H1 (cell line): Measurements from ENCODE around the gene RNF41. TPM values are rescaled to one million over a fixed set of nuclear protein-coding genes. Genes with fewer than 3 reads are reported as not detected.

Source experiments
- CTCF ChIA-PET: fragments of 300-600 bp; sonication (Branson Sonifier 250); formaldehyde crosslinking; loops from one replicate; lab custom pipeline; 2021; ENCODE audit not compliant: partially characterized antibody; lab: Charles Lee
- POLR2A ChIA-PET: fragments of 300-600 bp; sonication (Branson Sonifier 250); formaldehyde crosslinking; loops from one replicate; lab custom pipeline; 2021; ENCODE audit warnings: inconsistent platforms; ENCODE audit not compliant: partially characterized antibody; lab: Charles Lee
- DNase-seq, 2 experiments: peaks; one replicate each; pipeline versions ENCODE4 v3.0.0 to v3.0.0-alpha.2; 2010 to 2022; ENCODE audit warnings: low spot score in 2 of 2, low read depth in 1 of 2, mixed read lengths in 1 of 2
- FAIRE-seq: peaks from 2 replicates; lab custom pipeline; 2011; peaks lifted over from hg19 to GRCh38; lab: Jason Lieb, UNC
- H2AFZ ChIP-seq: 2 replicates; pipeline ENCODE4 v1.8.1; 2012; ENCODE audit warnings: low read length, inconsistent platforms
- H2AK5ac ChIP-seq: 2 replicates; pipeline ENCODE4 v1.6.1; 2013; ENCODE audit warnings: low read depth, low read length
- H2BK120ac ChIP-seq: replicated peaks from 2 replicates; pipeline ENCODE3; 2013; ENCODE audit warnings: low read depth, low read length, inconsistent platforms
- H2BK12ac ChIP-seq: 2 replicates; pipeline ENCODE4 v1.6.1; 2013; ENCODE audit warnings: low read depth, low read length
- H2BK15ac ChIP-seq: 2 replicates; pipeline ENCODE4 v1.6.1; 2013; ENCODE audit warnings: low read length
- H2BK20ac ChIP-seq: 2 replicates; pipeline ENCODE4 v1.6.1; 2013; ENCODE audit warnings: low read length
- H2BK5ac ChIP-seq: 2 replicates; pipeline ENCODE4 v1.6.1; 2013; ENCODE audit warnings: low read depth, low read length
- H3K14ac ChIP-seq: 2 replicates; pipeline ENCODE4 v1.6.1; 2013; ENCODE audit warnings: inconsistent platforms; ENCODE audit not compliant: insufficient read length
- H3K18ac ChIP-seq: 2 replicates; pipeline ENCODE4 v1.6.1; 2013; ENCODE audit warnings: low read length; ENCODE audit errors: extremely low read depth
- H3K23ac ChIP-seq: 2 replicates; pipeline ENCODE4 v1.6.1; 2013; ENCODE audit warnings: inconsistent platforms; ENCODE audit not compliant: insufficient read length
- H3K23me2 ChIP-seq: 2 replicates; pipeline ENCODE4 v1.6.1; 2013; ENCODE audit warnings: low read depth, low read length
- H3K27ac ChIP-seq: 2 replicates; pipeline ENCODE4 v1.6.1; 2011; ENCODE audit warnings: low read depth, low read length, inconsistent platforms
- H3K27me3 ChIP-seq, 4 experiments: replicated peaks in 1 of 4; 1 replicate in 1 of 4; 2 replicates in 3 of 4; pipeline versions ENCODE4 v1.6.1 to v1.8.1; 2011 to 2013; ENCODE audit warnings: low read length in 3 of 4, mild to moderate bottlenecking in 3 of 4, inconsistent platforms in 2 of 4, mixed read lengths in 2 of 4, moderate library complexity in 1 of 4; ENCODE audit not compliant: control insufficient read depth in 3 of 4, insufficient read depth in 3 of 4; ENCODE audit errors: extremely low read depth in 1 of 4
- H3K36me3 ChIP-seq, 4 experiments: 2 replicates each; pipeline versions ENCODE4 v1.6.1 to v1.8.1; 2011 to 2013; ENCODE audit warnings: mild to moderate bottlenecking in 4 of 4, low read length in 3 of 4, moderate library complexity in 2 of 4, control low read depth in 1 of 4, inconsistent platforms in 1 of 4; ENCODE audit not compliant: insufficient read depth in 4 of 4, control insufficient read depth in 2 of 4
- H3K4ac ChIP-seq: replicated peaks from 2 replicates; pipeline ENCODE3; 2013; ENCODE audit warnings: low read length, low read depth, mixed read lengths, inconsistent platforms; ENCODE audit not compliant: insufficient read length
- H3K4me1 ChIP-seq, 4 experiments: replicated peaks in 1 of 4; 1 replicate in 1 of 4; 2 replicates in 3 of 4; pipeline versions ENCODE4 v1.6.1 to v1.8.1; 2011 to 2013; ENCODE audit warnings: low read length in 3 of 4, inconsistent platforms in 2 of 4, mixed read lengths in 1 of 4; ENCODE audit not compliant: insufficient read depth in 4 of 4, control insufficient read depth in 3 of 4
- H3K4me2 ChIP-seq, 2 experiments: 2 replicates each; pipeline versions ENCODE4 v1.6.1 to v1.8.1; 2011 to 2013; ENCODE audit warnings: low read depth in 2 of 2, low read length in 2 of 2, control low read depth in 1 of 2, inconsistent platforms in 1 of 2, mild to moderate bottlenecking in 1 of 2; ENCODE audit not compliant: insufficient read depth in 1 of 2
- H3K4me3 ChIP-seq, 4 experiments: fragments of 200-600, 300-600 bp in 1 of 4; sonication (generic), shearing (Covaris generic), sonication (Bioruptor Twin) in 1 of 4; 2 replicates each; pipeline versions ENCODE4 v1.5.1 to v1.8.1; 2011 to 2016; ENCODE audit warnings: low read length in 4 of 4, low read depth in 3 of 4, control low read depth in 2 of 4, inconsistent platforms in 2 of 4, mild to moderate bottlenecking in 2 of 4, mixed read lengths in 1 of 4, moderate library complexity in 1 of 4; ENCODE audit not compliant: insufficient read depth in 2 of 4; ENCODE audit errors: extremely low read depth in 1 of 4
- H3K56ac ChIP-seq: replicated peaks from 2 replicates; pipeline ENCODE3; 2013; ENCODE audit warnings: low read depth, mild to moderate bottlenecking, mixed read lengths, low read length, inconsistent platforms; ENCODE audit not compliant: insufficient read length
- H3K79me1 ChIP-seq: 2 replicates; pipeline ENCODE4 v1.6.1; 2013; ENCODE audit warnings: low read depth, low read length, control low read depth
- H3K79me2 ChIP-seq, 2 experiments: 2 replicates each; pipeline versions ENCODE4 v1.6.1 to v1.8.1; 2012 to 2013; ENCODE audit warnings: low read length in 2 of 2, mild to moderate bottlenecking in 2 of 2, inconsistent platforms in 1 of 2; ENCODE audit not compliant: insufficient read depth in 2 of 2, control insufficient read depth in 1 of 2
- H3K9ac ChIP-seq, 4 experiments: replicated peaks in 1 of 4; 1 replicate in 1 of 4; 2 replicates in 3 of 4; pipeline versions ENCODE4 v1.6.1 to v1.8.1; 2011 to 2013; ENCODE audit warnings: low read depth in 3 of 4, low read length in 3 of 4, control low read depth in 2 of 4, mild to moderate bottlenecking in 2 of 4, moderate library complexity in 2 of 4, inconsistent platforms in 1 of 4; ENCODE audit errors: extremely low read depth in 1 of 4
- H3K9me3 ChIP-seq, 2 experiments: 2 replicates each; pipeline versions ENCODE4 v1.6.1 to v1.8.1; 2012 to 2013; ENCODE audit warnings: mild to moderate bottlenecking in 2 of 2, moderate library complexity in 2 of 2, control low read depth in 1 of 2, inconsistent platforms in 1 of 2, low read depth in 1 of 2, low read length in 1 of 2, mixed read lengths in 1 of 2; ENCODE audit not compliant: insufficient read depth in 2 of 2
- H4K20me1 ChIP-seq, 2 experiments: replicated peaks in 1 of 2; 2 replicates each; pipeline versions ENCODE3 to v1.8.1; 2011 to 2013; ENCODE audit warnings: inconsistent platforms in 2 of 2, low read length in 2 of 2, mild to moderate bottlenecking in 1 of 2; ENCODE audit not compliant: insufficient read depth in 2 of 2, control insufficient read depth in 1 of 2
- H4K5ac ChIP-seq: 2 replicates; pipeline ENCODE4 v1.6.1; 2013; ENCODE audit warnings: low read length, low read depth, mixed read lengths, inconsistent platforms; ENCODE audit not compliant: insufficient read length
- H4K8ac ChIP-seq: 2 replicates; pipeline ENCODE4 v1.8.0; 2013; ENCODE audit warnings: mild to moderate bottlenecking, moderate library complexity, low read length, inconsistent platforms; ENCODE audit not compliant: insufficient read depth; ENCODE audit errors: extremely low read depth
- H4K91ac ChIP-seq: replicated peaks from 2 replicates; pipeline ENCODE3; 2013; ENCODE audit warnings: low read length, mixed read lengths, inconsistent platforms; ENCODE audit not compliant: insufficient read length
- WGBS, 2 experiments: shearing (Covaris generic) in 1 of 2; methylation state at CpG; one replicate each; pipeline versions ENCODE4 v1.1.6 to v1.1.7; 2013 to 2015; ENCODE audit warnings: low lambda C conversion rate in 2 of 2, mixed read lengths in 2 of 2, inconsistent platforms in 1 of 2, low coverage in 1 of 2, missing lambda C conversion rate in 1 of 2; ENCODE audit not compliant: insufficient replicate concordance in 2 of 2, insufficient coverage in 1 of 2, insufficient read length in 1 of 2; ENCODE audit errors: extremely low coverage in 1 of 2, missing lambda C conversion rate in 1 of 2; 5-methylcytosine and 5-hydroxymethylcytosine counted together
- polyA plus RNA-seq, 7 experiments: library from polyadenylated mRNA; depleted of rRNA in 3 of 7; stranded (reverse) in 5 of 7; unstranded in 2 of 7; fragments of >200 nt in 5 of 7; fragments of 200-250 nt in 2 of 7; gene quantifications; 1 replicate in 5 of 7; 2 replicates in 1 of 7; 4 replicates in 1 of 7; pipeline versions ENCODE4 v1.2.1 to v1.2.3, GENCODE V29; 2011 to 2013; ENCODE audit warnings: missing spikeins in 2 of 7, mixed read lengths in 2 of 7
- total RNA-seq: library from RNA; stranded (reverse); fragmentation: NEBNext Ultra II Directional; extraction: Animal tissue kit (Norgen Biotek cat#: 25700); gene quantifications from 2 replicates; pipeline ENCODE4 v1.2.1, GENCODE V29; 2021

Gene RNF41
- total and polyA plus RNA-seq, 2 of the 8 experiments (the other 6 are each of a cell fraction or from before 2014, with no cell fraction given): 55.5 to 98.6 TPM

- no peak overlapping the region for H3K27ac ChIP-seq
- H3K56ac ChIP-seq: no peak overlapping the region
- no peak overlapping the region for H3K4ac ChIP-seq
- peaks cover 34 to 78% (median 66%) of the 10 kb centered on the region in 4 experiments for H3K36me3 ChIP-seq
- H3K9ac ChIP-seq: no peak overlapping the region
- no peak overlapping the region for H3K14ac ChIP-seq
- no peaks in the 10 kb centered on the region for H3K79me2 ChIP-seq
- peaks cover 0 to 6% of the 10 kb centered on the region in 2 experiments for H4K20me1 ChIP-seq
- no peak overlapping the region for H2BK12ac ChIP-seq
- H2AK5ac ChIP-seq: no peak overlapping the region
- DNase-seq: no peak
- no peak overlapping the region for H2AFZ ChIP-seq
- H2BK20ac ChIP-seq: no peak overlapping the region
- H2BK15ac ChIP-seq: no peak overlapping the region
- H3K4me1 ChIP-seq: no peaks in the 10 kb centered on the region
- ChIA-PET POLR2A (interaction anchor here (0.7 to 26.3 kb wide), 7 partner anchors 3 to 129 kb away, joined by 3 to 656 read pairs (median 6); partner anchors contain the start of genes MYL6 and SMARCC2), CTCF (interaction anchor here (0.6 to 1.5 kb wide), 5 partner anchors 10 to 171 kb away, joined by 3 to 7 read pairs (median 3); partner anchors contain the start of gene SMARCC2)
- no peak overlapping the region for H4K91ac ChIP-seq
- no peak overlapping the region for H2BK120ac ChIP-seq
- H3K23ac ChIP-seq: no peak overlapping the region
- H3K4me2 ChIP-seq: no peak overlapping the region
- FAIRE-seq: no peak
- no peak overlapping the region for H4K5ac ChIP-seq
- WGBS, 2 experiments: 94% methylated on average over 3 of the region's 3 CpGs; no CpG with 5 or more reads in 1 of the 2 experiments
- H2BK5ac ChIP-seq: no peak overlapping the region
- H3K27me3 ChIP-seq: no peaks in the 10 kb centered on the region
- no peak overlapping the region for H3K4me3 ChIP-seq
- H3K18ac ChIP-seq: no peak overlapping the region
- no peaks in the 10 kb centered on the region for H3K9me3 ChIP-seq
- H4K8ac ChIP-seq: no peak overlapping the region
- no peaks in the 10 kb centered on the region for H3K79me1 ChIP-seq
- H3K23me2 ChIP-seq: no peaks in the 10 kb centered on the region
These were observed 43.4 kb downstream of the RNF41 start for GRCh38 chr12:56178347-56178746.
